GM21515 (cell line): Measurements from ENCODE around the gene PSMD1.
"Not testable (repeated sequence)": the region's sequence is repeated elsewhere in the genome, so short reads cannot be mapped to it uniquely, and the experiment has no call there.

Experiments used
- ATAC-seq: cut with Tn5 transposase; IDR thresholded peaks from one replicate; pipeline ENCODE4 v1.9.1; 2021; ENCODE audit not compliant: unreplicated experiment

The PSMD1 gene

GRCh38 chr2:231140808-231141207, 84.1 kb downstream of the PSMD1 start:
- not testable (repeated sequence) for ATAC-seq

DNA sequence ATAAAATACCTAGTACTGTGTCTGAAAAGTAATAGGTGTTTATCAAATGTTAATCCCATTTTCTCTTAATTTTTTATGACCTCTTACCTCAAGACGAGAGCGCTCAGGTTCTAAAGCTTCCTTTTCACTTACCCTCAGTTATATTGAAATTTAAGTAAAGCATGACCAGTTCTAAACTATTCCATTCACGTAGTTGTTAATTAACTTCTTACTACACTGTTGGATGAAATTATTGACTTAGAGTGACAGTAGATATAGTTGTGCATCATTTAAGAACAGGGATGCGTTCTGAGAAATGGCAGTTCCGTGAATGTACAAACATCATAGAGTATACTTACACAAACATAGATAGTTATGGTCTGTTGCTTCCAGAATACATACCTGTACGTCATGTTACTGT, 88.2 kb downstream of the PSMD1 start:
- no peak for ATAC-seq

- no peak for ATAC-seq
These were observed 90.0 kb downstream of the PSMD1 start for GRCh38 chr2:231146665-231147064.

DNA sequence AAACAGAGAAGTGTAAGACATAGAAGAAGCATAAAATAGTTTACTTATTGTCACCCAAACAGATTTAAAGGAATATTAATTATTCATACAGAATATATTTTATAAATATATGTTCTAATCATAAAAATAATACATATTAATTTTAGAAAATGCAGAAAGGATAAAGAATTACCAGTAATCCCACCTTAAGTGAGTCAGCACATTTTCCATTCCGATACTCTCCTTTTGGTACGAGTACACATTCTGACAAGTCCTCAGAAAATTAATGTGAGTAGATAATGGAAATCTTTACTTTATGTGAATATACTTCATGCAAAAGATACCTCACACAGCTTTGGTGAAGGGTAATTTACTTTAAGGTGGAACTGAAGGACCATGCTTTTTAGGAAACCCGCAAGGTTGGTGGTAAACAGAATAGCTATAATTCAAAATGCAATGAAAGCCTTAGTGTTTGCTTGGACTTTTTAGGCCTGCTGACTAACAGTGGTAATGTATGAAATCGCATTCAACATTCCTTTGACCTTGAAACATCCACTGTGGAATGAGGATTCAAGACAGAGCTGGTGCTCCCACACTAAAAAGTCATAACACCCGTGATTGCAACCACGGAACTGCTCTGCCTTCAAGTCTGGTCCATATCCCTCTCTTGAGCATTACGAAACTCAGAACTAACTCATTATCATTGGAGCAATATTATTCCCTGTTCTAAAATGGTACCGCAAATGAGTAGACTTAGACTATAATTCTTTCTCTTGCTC, 96.3 kb downstream of the PSMD1 start:
- ATAC-seq = no peak

GRCh38 chr2:231159306-231159705, 102.6 kb downstream of the PSMD1 start:
- no peak for ATAC-seq

DNA sequence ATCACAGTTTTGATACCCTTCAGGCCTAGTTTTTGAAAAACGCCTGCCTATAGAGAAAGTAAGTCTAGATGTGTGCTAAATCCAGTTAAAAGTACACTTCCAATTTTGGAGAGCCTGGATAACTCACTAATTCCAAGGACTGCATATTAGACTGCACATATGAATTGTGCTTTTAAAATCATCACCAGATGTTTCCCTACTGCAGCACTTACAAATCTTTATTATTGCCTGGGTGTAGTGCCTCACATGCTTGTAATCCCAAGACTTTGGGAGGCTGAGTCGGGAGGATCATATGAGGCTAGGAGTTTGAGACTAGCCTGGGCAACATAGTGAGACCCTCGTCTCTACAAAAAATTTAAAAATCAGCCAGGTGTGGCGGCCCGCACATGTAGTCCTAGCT, 104.0 kb downstream of the PSMD1 start:
- no peak for ATAC-seq

GRCh38 chr2:231161252-231161839, 104.7 kb downstream of the PSMD1 start:
- no peak for ATAC-seq

- ATAC-seq = no peak
These were observed 105.2 kb downstream of the PSMD1 start for GRCh38 chr2:231161877-231162329.

DNA sequence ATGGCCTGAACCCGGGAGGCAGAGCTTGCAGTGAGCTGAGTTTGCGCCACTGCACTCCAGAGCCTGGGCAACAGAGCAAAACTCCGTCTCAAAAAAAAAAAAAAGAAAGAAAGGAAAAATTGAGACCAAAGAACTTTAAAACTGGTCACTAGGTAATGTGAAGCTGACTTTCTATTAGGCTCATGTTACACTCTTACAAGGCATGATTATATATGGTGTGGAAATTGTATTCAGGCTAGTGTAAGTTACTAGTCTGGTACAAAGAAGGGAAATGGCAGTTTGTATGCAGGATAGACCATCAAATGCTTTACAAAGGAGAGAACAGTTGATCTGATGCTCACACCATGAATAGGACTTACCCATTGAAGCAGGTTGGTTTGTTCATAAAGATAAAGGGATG, 106.3 kb downstream of the PSMD1 start:
- ATAC-seq = no peak

DNA sequence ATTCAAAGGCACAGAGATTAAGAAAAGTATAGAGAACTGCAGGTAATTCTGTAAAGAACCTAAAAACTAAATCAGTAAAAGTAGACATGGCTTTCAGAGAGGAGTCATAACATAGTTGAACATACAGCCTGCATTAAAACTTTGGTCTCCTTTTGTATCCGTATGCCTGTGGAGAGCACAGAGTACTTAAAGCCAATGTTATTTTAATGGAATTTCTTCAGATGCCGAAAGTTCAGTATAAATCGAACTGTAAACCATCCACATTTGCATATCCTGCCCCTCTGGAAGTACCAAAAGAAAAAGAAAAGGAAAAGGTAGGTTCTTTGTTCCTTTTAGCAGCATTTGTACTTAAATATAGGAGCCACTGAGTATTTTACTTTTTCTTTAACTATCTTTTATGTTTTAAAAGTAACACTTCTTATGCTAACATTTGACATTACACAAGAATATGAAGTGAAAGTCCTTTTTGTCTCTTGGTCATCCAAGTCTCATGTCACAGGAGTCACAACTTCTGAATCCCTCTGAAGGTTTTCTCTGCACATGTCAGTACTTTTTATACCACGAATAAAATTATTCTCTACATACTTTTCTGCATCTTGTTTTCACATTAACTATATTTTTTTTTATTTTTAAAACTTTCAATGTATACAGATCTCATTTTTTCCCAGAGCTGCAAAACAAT, 106.9 kb downstream of the PSMD1 start:
- ATAC-seq = no peak

DNA sequence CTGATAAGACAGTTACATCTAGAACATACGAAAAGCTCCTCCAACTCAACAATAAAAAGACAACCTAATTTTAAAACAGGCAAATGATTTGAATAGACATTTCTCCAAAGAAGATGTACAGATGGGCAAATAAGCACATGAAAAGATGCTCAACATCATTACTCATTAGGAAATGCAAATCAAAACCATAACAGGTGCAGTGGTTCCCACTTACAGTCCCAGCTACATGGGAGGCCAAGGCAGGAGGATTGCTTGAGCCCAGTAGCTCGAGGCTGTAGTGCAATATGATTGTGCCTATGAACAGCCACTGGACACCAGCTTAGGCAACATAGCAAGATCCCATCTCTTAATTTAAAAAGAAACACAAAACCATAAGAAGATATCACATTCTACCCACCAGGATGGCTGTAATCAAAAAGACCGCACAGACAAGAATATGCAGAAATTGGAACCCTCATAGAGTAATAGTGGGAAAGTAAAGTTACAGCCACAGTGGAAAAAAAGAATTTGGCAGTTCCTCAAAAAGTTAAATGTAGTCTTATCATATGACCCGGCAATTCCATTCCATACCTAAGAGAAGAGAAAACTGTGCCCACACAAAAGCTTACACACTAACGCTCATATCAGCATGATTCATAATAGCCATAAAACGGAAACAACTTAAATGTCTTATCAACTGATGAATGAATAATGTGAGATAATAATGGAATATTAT, 111.2 kb downstream of the PSMD1 start:
- ATAC-seq = no peak

DNA sequence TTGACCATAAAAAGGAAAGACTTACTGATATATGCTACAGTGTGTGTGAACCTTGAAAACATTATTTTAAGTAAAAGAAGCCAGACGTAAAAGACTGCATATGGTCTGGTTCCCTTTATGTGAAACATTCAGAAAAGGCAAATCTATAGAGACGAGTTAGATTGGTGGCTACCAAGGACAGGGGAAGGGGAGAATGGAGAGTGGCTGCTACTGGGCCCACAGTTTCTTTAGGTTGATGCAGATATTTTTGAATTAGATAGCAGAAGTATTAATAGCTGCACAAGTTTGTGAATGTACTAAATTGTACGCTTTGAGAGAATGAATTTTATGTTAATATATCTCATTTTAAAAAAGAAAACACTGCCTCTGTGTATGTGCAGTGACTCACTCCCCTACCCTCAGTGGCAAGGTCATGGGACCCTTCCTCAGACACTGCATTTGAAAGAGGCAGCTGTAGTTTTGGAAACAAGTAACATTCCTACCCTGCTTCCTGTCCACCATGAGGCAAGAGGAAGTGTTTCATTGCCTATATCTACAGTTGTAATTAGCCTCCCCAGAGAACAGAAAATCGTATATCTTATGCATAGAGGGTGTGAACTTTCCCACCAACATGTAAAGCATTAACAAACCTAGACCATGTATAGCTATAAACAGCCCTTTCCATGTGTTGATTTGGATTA, 111.9 kb downstream of the PSMD1 start:
- no peak for ATAC-seq

DNA sequence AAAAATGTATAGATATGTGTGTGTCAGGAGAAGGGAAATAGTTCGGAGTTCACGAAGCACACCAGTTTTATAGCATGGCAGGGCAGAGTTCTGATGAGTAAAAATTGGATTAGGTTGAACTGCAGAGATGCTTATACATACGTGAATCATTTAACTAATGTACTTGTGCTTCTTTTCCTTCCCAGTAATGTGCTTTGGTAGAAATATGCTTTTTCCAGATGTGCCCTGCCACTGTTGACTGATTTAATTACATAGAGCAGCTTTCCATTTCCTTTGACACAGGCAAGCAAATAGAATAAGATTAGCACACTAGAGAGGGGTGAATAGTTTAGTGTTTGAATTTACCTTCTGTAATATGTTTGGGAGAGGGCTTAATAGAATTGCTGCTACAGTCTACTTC, 112.8 kb downstream of the PSMD1 start:
- no peak for ATAC-seq

GRCh38 chr2:231170055-231170454, 113.4 kb downstream of the PSMD1 start:
- no peak for ATAC-seq

DNA sequence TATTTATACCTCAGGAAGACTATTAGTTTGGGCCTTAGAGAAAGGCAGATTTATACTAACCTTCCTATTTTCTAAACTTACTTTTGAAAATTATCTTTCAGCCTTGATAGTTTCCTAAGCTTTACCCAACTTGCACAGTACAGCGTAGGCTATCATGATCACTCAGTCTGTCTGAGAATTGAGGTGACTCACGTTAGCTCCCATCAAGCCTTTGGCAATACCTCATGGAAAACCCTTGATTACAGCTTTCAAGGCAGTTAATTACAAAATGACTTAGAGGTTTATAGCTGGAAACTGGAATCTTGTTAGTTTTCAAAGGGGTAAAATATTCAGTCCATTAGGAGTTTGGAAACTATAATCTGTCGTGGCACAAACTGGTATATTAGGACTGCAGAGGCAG, 115.4 kb downstream of the PSMD1 start:
- no peak for ATAC-seq

DNA sequence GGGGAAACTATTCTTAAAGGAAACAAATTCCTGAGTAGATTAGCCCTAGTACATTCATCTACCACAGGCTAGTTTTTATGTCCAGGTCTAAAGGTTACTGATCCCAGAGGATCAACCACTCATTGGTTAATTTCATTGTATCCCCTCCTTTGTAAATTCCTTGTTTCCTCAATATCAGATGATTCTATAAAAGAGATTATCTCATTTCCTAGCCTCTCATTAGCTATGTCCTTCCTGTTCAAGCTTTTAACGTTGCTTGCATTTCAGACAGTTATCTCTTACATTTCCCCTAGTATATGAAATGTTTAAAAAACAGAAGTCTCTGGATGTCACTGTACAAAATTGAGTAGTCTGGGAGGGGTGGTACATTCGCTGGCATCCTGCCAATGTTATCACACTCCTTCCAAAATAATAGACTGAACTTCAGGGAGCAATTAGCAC, 117.6 kb downstream of the PSMD1 start:
- no peak for ATAC-seq

DNA sequence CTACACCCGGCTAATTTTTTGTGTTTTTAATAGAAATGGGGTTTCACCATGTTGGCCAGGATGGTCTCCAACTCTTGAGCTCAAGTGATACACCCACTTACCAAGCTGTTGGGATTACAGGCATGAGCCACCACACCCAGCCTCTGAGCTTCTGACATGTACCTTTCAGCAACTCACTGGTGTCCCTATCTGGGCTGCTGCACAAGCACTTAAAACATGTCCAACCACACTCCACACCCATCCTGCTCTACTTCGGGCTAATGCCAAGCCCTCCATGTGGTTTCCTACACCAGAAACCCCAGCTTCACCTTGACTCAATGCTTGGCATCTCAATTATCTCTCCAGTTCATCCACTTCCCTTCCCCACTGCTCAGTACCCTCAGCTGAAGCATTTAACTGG, 119.4 kb downstream of the PSMD1 start:
- no peak for ATAC-seq

GRCh38 chr2:231177156-231178025, 120.7 kb downstream of the PSMD1 start:
- no peak for ATAC-seq

GRCh38 chr2:231178805-231179204, 122.1 kb downstream of the PSMD1 start:
- ATAC-seq = not testable (repeated sequence)
